CD4-positive, alpha-beta T cell treated with Interleukin-6 at 100 ng/mL for 8 hours (primary cell): ENCODE measurements around the gene ESYT2.

ENCODE experiments used
- DNase-seq: peaks from one replicate; pipeline ENCODE4 v3.0.0-alpha.2; 2020; ENCODE audit warnings: mixed read lengths, low spot score

Gene ESYT2

DNA sequence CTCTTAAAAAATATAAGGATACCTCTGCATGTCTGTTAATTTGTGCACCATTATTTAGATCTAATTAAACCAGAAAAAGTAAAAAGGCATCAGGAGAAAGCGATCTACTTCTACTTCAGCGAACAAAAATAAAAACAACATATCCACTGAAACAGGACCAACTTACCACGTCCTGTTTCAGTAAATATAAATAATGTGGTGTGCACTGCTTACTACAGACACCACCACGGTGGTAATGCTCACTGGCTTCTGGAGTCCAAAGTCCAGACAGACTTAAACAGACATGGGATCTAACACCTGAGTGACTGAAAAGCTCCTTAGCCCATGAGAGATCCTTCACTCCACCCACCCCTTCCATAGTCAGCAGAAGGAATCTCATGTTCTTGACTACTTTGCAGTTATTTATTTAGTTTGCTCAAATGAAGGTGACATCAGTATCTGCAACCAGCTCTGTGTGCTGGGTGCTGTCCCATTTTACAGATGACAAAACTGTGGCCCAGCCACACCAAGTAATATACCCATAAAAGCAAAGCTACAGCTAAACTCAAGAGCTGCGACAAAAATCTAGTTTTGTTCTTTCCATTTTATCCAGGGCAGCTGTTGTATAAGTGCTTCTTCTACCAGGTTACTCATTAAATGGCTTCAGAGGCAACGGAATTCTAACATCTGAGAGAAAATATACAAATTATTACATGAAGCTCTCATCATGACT lies 62.6 kb downstream of the ESYT2 start:
- DNase-seq: no peak

DNA sequence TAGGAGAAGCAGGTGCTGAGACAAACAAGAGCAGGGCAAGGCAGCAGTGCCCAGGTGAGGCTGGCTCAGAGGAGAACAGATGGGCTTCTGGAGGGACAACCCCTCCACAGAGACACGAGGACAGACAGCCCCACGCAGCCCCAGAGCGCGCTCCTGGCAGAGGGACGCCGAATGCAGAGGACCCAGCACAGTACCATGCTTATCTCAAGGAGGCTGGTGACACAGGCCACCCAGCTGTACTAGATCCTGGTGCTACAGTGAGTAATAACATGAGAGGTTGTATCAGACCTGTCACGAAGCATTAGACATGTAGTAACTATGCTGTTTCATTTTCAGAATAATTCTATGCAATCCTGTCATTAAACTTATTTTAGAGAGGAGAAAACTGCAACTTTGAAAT lies 64.3 kb downstream of the ESYT2 start:
- DNase-seq: no peak

DNA sequence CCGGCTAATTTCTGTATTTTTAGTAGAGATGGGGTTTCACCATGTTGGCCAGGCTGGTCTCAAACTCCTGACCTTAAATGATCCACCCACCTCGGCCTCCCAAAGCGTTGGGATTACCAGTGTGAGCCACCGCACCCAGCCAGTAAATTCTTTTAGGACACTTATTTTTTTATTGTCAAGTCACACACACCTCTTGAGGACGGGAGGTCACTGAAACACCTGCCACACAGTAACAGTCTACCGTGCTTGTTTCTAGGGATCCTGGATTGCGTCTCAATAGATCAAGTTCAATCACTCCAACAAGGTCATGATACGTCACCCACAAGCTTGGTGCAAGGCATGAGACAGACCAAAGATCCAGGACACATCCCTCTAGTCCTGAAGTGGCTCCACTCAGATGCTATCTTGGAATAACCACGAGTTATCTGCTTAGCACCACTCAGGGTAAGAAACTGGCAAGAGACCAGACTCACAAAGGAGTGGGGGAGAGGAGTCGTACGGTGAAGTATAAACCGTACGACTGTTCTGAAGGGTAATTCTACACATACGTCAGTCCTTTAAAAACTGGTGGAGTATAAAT lies 65.8 kb downstream of the ESYT2 start:
- no peak for DNase-seq

DNA sequence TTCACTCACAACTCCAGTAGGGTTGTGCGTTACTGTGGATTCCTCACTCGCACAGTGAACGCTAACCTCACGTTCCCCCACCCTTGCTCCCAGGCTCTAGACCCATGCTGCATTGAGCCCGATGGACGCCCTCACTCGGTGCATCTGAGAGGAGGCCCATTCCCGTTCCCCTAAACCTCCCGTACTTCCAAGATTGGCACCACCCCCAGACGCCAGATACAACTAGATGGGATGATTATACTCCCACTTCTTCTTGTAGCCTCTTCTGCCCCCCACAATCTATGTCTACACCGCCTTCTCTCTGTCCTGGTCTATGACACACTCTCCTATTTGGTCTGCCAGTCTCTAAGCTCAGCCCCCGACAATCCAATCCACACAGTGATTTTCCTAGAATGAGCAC lies 67.4 kb downstream of the ESYT2 start:
- no peak for DNase-seq

DNA sequence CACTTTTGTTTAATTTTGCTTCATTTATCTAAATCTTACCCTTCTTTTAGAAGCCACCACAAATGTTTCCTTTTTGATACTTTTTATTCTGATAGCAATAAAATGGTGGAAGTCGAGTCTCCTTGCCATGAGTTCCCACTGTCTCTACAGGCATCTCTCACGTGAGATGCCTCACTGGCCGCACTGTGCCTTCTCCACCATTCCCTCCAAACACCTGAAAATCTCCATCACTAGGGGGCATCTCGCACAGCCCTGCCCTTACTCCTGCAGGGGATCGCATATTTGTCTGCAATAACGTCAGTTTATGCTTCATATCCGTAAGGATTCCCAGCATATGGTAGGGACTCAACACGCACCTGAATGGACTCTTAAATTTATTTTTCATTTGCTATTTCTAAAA lies 68.4 kb downstream of the ESYT2 start:
- DNase-seq: peak; percentile 32

DNA sequence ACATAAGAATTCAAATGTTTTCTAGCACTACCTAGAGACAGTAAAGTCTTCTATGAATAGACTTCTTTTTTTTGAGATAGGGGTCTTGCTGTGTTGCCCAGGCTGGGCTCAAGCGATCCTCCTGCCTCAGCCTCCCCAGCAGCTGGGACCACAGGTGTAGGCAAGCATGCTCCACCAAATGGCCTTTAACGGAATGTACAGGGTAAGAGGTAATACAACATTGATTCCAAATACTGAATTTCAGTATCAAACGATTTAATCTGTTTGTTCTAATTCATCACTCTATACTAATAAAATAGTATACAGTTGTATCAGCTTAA lies 68.9 kb downstream of the ESYT2 start:
- DNase-seq: no peak

DNA sequence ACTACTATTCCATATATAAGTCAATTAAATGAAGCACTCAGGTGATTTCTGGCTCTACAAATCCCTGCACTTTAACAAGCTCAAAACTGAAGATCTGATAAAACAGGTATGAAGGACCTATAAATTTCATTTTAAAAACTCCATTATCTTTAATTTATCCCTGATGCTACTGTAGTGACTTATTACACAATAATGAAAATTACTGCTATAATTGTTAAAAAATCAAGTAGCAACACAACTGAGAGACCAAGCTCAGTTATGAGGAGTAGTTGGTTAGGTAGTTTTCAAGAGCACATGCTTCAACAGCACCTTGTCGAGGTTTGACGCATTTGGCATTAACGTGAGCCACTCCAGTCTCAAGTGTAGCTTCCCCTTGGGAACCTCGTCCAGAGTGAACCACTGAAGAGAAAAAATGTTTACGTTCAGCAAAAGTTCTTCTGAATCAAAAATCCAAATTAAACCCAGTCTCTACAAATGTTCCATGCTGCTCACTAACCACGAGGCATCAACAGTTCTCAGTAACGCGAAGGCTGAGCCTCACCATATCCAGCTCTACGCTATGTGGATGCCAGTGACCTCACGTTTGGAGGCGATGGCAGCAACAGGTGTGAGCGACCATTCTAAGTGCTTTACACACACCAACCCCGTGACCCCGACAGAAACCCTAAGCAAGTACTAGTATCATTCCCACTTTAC lies 69.4 kb downstream of the ESYT2 start:
- no peak for DNase-seq

DNA sequence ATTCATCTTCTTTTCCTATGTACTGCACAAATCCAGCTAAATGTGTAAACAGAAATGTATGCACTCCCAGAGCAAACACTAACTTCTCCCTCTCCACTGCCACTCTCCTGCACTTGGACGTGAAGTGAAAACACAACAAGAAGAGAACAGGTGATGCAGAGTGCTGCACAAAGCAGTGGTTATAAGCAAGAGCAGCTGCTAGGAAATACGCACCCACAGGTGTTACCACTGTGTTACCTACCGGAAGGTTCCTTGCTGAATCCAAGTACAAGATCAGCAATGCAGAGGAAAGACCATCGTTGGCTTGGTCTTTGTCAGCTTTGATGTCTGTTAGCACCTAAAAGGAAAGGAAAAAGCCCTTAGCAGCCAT lies 70.1 kb downstream of the ESYT2 start:
- DNase-seq: no peak

DNA sequence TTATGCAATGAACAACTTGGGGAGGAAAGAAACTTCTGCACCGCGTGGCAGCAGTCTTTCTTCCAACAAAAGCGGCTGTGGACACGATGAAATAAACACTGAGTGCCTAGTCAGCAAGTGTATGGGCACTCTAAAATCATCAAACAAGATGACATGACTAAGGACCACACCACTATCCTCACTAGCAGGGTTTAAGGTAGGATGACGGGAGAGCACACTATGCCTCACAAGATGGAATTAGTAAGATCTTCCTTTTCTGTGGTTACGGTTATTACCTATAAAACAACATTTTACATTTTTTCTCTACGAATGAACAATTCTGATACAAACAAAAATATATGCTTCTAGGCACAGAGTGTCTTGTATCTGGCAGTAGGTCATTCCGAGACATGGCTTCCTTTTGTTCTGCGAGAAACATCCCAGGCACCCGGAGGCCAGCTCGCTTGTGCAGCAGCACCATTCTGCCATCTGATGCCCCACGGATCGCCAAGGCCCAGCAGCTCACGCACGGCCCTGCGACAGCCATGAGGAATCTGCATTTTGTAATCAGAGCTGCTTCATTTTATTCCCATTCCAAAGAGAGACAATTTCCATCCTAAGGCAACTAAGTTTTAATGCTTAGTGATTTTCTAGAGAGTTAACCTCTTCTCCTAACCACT lies 70.6 kb downstream of the ESYT2 start:
- DNase-seq: no peak

DNA sequence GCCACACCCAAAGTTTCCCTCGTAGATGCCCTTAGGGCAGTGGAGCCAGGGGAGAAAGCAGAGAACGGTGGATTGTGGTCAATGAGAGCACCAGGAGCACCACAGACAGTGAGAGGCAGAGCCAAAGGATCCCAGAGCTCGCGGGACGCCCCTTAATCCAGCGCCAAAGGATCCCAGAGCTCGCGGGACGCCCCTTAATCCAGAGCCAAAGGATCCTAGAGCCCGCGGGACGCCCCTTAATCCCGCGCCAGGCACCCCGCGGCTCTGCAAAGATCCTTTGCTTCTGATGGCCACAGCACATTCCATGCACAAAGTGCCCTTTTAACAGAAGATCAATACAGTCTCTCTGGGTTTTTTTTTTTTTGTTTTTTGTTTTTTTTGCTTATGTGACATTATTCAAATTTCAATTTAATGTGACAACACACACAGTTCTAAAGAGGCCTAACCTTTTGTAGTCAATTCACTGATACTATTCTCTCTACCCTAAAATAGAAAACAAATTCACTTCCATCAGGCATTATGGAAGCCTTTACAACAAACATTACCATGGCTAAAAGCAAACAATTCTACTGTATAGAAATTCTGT lies 71.8 kb downstream of the ESYT2 start:
- DNase-seq: no peak

DNA sequence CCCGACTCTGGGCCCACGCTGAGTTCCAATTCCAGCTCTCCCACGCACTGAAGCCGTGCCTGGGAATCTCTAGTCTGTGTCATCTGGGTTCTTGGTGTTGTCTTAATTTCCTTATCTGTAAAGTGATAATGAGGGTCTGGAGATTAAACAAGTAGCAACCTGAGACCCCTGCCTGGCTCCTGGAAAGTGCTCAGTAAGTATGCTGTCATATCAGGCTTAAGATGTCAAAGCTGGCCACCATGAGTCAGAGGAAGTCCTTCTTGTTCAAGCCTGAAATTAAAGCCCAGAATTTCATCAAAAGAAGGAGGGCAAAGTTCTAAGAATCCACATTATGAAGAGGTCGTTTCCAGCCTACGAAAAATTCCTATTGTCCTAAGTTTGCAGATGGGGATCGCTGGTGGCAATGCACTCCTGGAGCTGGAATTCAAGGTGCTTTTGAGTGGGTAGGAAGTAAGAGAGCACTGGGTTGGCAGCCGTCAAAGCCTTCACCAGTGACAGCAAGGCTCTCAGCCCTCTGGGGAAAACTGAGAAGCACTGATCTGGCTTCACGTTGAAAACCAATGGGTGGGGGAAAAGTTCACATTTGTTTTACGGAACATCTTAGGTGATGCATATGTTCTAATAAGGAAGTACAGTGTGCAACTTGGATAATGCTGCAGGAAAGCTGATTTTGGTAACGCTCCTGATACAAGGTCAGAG lies 74.4 kb downstream of the ESYT2 start:
- DNase-seq: no peak

DNA sequence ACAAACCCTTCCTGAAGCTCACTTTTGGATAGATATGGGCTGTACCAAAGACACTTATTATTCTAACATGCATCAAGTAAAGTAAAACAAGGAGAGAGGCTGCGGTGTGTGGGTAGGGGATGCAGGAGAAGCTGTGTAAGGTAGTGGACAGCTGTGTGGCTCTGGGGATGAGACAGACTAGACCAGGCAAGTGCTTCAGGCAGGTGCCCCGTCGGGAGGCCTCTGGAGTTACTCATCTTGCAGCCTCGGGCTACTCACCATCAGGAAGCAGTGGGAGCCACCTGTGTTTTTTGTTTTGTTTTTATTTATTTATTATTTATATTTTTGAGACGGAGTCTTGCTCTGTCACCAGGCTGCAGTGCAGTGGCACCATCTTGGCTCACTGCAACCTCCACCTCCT lies 75.4 kb downstream of the ESYT2 start:
- no peak for DNase-seq

DNA sequence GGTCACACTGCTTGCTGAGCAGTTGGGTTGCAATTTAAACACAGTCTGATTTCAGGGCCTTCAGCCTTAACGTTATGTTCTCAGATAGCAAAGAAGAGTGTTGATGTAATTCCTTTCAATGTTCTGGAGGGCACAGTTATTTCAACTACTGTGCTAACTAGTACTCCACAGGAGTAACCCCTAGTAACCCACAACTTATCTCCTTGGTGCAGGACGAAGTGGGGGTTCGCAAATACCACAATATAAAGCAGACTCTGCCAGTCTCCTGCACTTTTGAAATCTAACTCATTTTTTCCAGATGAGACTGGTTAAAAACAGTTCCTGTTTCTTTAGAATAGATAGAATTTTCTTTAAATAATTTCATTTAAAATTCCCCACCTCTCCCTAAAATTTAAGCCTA lies 77.6 kb downstream of the ESYT2 start:
- no peak for DNase-seq

DNA sequence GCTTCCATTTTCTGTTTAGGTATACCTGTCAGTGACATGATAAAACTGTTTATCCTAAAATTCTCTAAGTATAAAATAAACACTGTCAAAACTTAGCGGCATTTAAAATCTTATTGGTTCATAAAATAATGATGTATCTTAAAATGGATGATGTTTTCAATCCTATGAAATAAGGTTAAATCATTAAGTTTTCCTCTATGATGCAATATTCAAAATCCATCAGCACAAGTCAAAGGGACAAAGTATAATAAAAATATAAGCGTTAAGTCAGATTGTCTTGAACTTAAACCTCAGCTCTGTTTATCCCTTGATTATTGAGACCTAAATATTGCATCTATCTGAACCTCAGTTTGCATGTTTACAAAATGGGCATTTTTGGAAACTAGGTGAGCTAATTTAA lies 78.1 kb downstream of the ESYT2 start:
- DNase-seq: no peak

DNA sequence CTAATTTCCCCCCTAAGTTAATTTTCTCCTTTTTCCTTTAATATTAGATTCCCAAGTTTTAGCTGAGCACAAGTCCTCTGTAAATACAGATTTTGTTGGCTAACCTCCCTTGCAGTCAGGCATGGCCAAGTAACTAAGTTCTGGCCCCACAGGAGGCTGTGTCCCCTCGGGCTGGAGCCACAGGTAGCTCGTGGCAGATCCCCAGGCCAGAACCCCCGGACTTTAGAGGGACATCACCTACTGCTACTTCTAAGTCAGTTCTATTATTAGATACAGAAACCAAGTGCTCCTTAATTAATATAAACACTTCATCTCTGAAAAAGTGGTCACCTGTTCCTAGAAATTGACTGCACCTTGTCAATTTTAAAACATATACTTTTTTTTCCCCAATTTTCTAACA lies 78.6 kb downstream of the ESYT2 start:
- no peak for DNase-seq

DNA sequence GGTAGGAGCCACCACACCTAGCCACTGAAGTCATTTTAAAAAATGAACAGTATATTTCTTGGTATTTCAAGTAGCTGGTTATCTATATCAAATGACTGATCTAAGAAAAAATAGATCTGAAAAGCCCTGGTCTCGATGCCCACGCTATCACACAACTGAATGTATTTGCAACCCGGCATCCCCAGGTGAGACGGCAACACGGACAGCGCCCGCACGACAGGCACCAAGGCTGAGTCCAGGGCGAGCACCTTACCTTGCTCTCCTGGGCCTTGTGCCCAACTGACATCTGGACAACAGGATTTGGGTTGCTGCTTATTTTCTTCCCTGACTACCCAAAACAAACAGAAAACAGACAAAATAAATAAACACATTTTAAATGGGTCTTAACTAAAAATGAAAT lies 79.9 kb downstream of the ESYT2 start:
- DNase-seq: no peak

DNA sequence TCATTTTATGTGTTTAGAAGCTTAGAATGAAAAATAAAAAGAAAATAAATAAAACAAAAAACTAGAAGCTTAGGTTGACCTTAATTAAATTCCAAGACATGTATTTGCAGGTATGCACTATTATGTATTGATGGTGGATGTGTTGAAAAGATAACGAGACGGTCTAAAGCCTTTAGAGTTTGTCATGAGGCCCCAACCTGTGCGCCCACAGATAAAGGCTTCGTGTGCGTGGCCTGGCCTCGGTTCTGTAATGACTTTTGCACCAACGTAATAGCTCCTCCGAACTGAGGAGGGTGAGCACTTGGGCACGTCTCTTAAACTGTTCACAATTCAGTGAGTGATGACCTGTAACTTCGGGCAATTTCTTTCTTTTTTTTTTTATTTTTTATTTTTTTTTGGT lies 81.0 kb downstream of the ESYT2 start:
- DNase-seq: no peak

DNA sequence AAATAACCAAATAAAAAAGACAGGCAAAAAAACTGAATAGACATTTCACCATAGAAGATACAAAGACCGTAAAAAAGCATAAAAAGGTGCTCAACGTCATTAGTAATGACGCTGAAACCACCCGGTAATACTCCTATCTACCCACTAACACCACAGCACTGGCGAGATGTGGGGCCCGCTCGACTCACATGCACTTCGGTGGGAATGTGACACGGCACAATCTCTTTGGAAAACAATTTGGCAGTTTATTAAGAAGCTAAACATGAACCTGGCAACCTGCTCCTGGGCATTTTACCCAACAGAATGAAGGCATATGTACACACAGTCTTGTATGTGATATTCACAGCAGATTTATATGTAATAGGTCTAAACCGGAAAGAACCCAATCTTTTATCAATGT lies 81.9 kb downstream of the ESYT2 start:
- DNase-seq: no peak

DNA sequence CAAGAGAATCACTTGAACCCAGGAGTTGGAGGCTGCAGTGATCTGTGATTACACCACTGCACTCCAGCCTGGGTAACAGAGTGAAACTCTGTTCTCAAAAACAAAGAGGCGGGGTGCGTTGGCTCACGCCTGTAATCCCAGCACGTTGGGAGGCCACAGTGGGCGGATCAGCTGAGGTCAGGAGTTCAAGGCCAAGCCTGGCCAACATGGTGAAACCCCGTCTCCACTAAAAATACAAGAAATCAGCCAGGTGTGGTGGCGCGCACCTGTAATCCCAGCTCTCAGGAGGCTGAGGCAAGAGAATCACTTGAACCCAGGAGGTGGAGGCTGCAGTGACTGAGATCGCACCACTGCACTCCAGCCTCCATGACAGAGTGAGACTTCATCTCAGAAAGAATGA lies 82.4 kb downstream of the ESYT2 start:
- no peak for DNase-seq

DNA sequence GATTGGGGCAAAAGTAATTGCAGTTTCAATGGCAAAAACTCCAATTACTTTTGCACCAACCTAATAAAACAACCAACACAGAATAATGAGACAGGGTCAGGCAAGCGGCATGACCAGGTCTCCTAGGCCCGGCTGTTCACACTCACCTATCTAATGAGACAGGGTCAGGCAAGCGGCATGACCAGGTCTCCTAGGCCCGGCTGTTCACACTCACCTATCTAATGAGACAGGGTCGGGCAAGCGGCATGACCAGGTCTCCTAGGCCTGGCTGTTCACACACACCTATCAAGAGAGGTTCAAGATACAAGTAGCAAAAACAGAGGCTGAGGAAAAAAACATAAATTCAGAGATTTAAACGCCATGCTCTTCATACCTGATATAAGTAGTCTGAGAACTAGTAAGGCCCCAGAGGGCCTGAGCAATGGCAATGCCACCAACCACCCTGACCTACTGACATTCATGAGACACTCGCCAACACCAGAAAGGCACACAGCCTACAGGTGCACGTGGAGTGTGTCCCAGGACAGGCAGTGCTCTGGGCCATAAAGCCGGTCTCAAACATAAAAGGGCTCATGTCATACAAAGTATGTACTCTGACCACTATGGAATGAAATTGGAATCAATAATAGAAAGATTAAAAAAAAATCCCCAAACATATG lies 84.1 kb downstream of the ESYT2 start:
- DNase-seq: no peak

DNA sequence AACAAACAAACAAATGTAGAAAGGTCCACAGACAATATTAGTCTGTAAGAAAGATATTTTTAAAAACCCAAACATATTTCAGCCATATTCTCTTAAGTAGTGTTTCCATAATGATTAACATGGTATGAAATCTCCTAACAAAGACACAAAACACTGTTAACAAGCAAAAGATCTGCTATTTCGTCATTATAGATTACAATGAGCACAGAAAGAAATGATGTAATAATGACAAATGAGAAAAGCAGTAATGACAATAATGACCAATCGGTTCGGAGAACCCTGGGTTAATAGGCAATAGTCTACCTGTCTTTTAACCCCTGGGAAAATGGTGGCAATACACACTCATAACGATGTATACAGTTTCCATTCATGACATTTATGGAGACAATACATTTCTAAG lies 85.2 kb downstream of the ESYT2 start:
- no peak for DNase-seq

DNA sequence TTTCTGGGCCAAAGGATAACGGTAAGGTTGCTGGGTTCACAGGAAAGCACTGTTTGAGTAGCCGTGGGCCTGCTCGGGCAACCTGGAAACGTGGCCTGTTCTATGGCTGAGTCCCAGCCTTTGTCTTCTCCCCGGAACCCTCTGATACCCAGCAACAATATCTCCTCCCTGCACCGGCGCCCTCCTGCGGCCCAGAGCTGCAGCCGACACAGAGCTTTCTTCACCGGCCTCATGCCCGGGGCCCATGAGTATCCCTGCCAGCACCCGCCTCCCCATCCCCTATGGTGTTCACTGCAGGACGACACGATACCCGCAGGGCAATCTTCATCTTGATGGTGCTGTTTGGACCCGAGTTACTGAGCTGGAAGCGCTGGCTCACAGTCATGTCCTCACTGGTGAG lies 86.1 kb downstream of the ESYT2 start:
- DNase-seq: no peak
